HCT116 (cell line): ENCODE data around the gene WTAP. TPM values are rescaled to one million over a fixed set of nuclear protein-coding genes. Genes with fewer than 3 reads are reported as not detected.

Source experiments
- ATAC-seq: fragments of 200-7000 bp; cut with Tn5 transposase; 2 replicates; pipeline ENCODE4 v1.9.1; 2020; ENCODE audit warnings: mild to moderate bottlenecking, moderate library complexity
- BruUV-seq: library from RNA; stranded (reverse); fragments of 400-500 nt; replicated peaks from 2 replicates; lab custom pipeline; 2021; lab: Mats Ljungman, UMichigan
- CTCF ChIA-PET: fragments of 300-600 bp; sonication (Branson Sonifier 250); formaldehyde crosslinking; loops from one replicate; lab custom pipeline; 2021; ENCODE audit warnings: antibody characterized with exemption; lab: Charles Lee
- POLR2A ChIA-PET: fragments of 300-600, 350-600 bp; sonication (Branson Sonifier 250); formaldehyde crosslinking; loops from one replicate; lab custom pipeline; 2021; ENCODE audit warnings: antibody characterized with exemption; lab: Charles Lee
- RAD21 ChIA-PET, 2 experiments: fragments of 300-600 bp; sonication (Branson Sonifier 250); formaldehyde crosslinking; loops; one replicate each; lab custom pipeline; 2023; ENCODE audit warnings: low total read pairs in 2 of 2; ENCODE audit not compliant: uncharacterized antibody in 2 of 2, unreplicated experiment in 2 of 2, low non-redundant PET in 1 of 2; lab: Charles Lee
- DNase-seq: peaks from one replicate; pipeline ENCODE4 v3.0.0-alpha.2; 2010; ENCODE audit warnings: low read depth, low spot score
- H2AFZ ChIP-seq: fragments of 200-600 bp; shearing (Covaris generic), sonication (generic); 2 replicates; pipeline ENCODE4 v1.6.1; 2017; ENCODE audit warnings: low read depth, mixed run types, mixed read lengths, antibody characterized with exemption, low read length; ENCODE audit not compliant: poor library complexity, severe bottlenecking
- H3K27ac ChIP-seq: 2 replicates; pipeline ENCODE4 v1.5.1; 2012; ENCODE audit warnings: low read depth, low read length
- H3K27me3 ChIP-seq: fragments of 200-600 bp; sonication (generic); 2 replicates; pipeline ENCODE4 v1.6.1; 2016; ENCODE audit warnings: mixed run types, low read length, mixed read lengths; ENCODE audit not compliant: insufficient read depth
- H3K36me3 ChIP-seq, 2 experiments: fragments of 200-500 bp in 1 of 2; fragments of 200-600 bp in 1 of 2; sonication (Bioruptor generic) in 1 of 2; sonication (generic) in 1 of 2; 2 replicates each; pipeline versions ENCODE4 v1.5.1 to v1.6.1; 2014 to 2016; ENCODE audit warnings: low read length in 2 of 2, inconsistent platforms in 1 of 2, mixed read lengths in 1 of 2, mixed run types in 1 of 2; ENCODE audit not compliant: insufficient read depth in 2 of 2, control insufficient read depth in 1 of 2
- H3K4me1 ChIP-seq, 2 experiments: fragments of 200-600 bp in 1 of 2; sonication (generic) in 1 of 2; 2 replicates each; pipeline versions ENCODE4 v1.5.1 to v1.6.1; 2012 to 2017; ENCODE audit warnings: low read length in 2 of 2, inconsistent platforms in 1 of 2, mild to moderate bottlenecking in 1 of 2, mixed read lengths in 1 of 2, mixed run types in 1 of 2, moderate library complexity in 1 of 2; ENCODE audit not compliant: insufficient read depth in 2 of 2, control insufficient read depth in 1 of 2
- H3K4me2 ChIP-seq: fragments of 200-600 bp; sonication (generic); 2 replicates; pipeline ENCODE4 v1.6.1; 2017; ENCODE audit warnings: mixed run types, low read length, mixed read lengths
- H3K4me3 ChIP-seq, 2 experiments: fragments of 200-600 bp in 1 of 2; sonication (generic) in 1 of 2; replicated peaks in 1 of 2; 2 replicates each; pipeline ENCODE4 v1.5.1; 2011 to 2016; ENCODE audit warnings: low read length in 2 of 2, control low read depth in 1 of 2, low read depth in 1 of 2, mild to moderate bottlenecking in 1 of 2, mixed read lengths in 1 of 2, mixed run types in 1 of 2
- H3K79me2 ChIP-seq: fragments of 200-600 bp; sonication (generic); 2 replicates; pipeline ENCODE4 v1.6.1; 2017; ENCODE audit warnings: mild to moderate bottlenecking, mixed run types, low read length, moderate library complexity, mixed read lengths; ENCODE audit not compliant: insufficient read depth
- H3K9ac ChIP-seq: fragments of 200-600 bp; sonication (generic); 2 replicates; pipeline ENCODE4 v1.6.1; 2016; ENCODE audit warnings: low read length, mixed read lengths
- H3K9me2 ChIP-seq: fragments of 200-600 bp; sonication (generic), shearing (Covaris generic); 2 replicates; pipeline ENCODE4 v1.6.1; 2017; ENCODE audit warnings: mixed run types, mild to moderate bottlenecking, moderate library complexity; ENCODE audit not compliant: insufficient read depth
- H3K9me3 ChIP-seq, 2 experiments: fragments of 200-500 bp in 1 of 2; fragments of 200-600 bp in 1 of 2; sonication (Bioruptor generic) in 1 of 2; sonication (generic) in 1 of 2; 2 replicates each; pipeline ENCODE4 v1.6.1; 2014 to 2017; ENCODE audit warnings: low read length in 2 of 2, mixed read lengths in 2 of 2, inconsistent platforms in 1 of 2, low read depth in 1 of 2, mild to moderate bottlenecking in 1 of 2, mixed run types in 1 of 2, moderate library complexity in 1 of 2; ENCODE audit not compliant: control insufficient read depth in 1 of 2, insufficient read depth in 1 of 2
- H4K20me1 ChIP-seq: fragments of 200-600 bp; sonication (generic), shearing (Covaris generic); 2 replicates; pipeline ENCODE4 v1.6.1; 2017; ENCODE audit warnings: mixed run types, mild to moderate bottlenecking, moderate library complexity; ENCODE audit not compliant: insufficient read depth
- ATF3 ChIP-seq: IDR thresholded peaks from 2 replicates; pipeline ENCODE4 v1.6.1; 2012
- MAX ChIP-seq: IDR thresholded peaks from 2 replicates; pipeline ENCODE4 v1.6.1; 2012
- RAD21 ChIP-seq: IDR thresholded peaks from 2 replicates; pipeline ENCODE4 v1.6.1; 2012; ENCODE audit warnings: low read depth, mild to moderate bottlenecking
- SRF ChIP-seq: IDR thresholded peaks from 2 replicates; pipeline ENCODE4 v1.6.1; 2012; ENCODE audit warnings: low read depth
- TCF7L2 ChIP-seq: IDR thresholded peaks from 2 replicates; pipeline ENCODE4 v1.7.0; 2011; ENCODE audit warnings: borderline replicate concordance, inconsistent platforms; ENCODE audit not compliant: insufficient read depth, insufficient read length; ENCODE audit errors: extremely low read depth
- YY1 ChIP-seq: IDR thresholded peaks from 2 replicates; pipeline ENCODE4 v1.6.1; 2011; ENCODE audit warnings: low read length, low read depth, moderate library complexity, mild to moderate bottlenecking; ENCODE audit not compliant: insufficient replicate concordance; ENCODE audit errors: extremely low read depth
- ZFX ChIP-seq: fragments of 450-650 bp; IDR thresholded peaks from 2 replicates; pipeline ENCODE4 v1.6.1; 2017
- ZNF274 ChIP-seq: fragments of 200-500 bp; sonication (Bioruptor generic); IDR thresholded peaks from 2 replicates; pipeline ENCODE4 v1.6.1; 2014; ENCODE audit warnings: mild to moderate bottlenecking, low read depth, low read length, inconsistent platforms
- intact Hi-C: fragments of 100-400 bp; cut with micrococcal nuclease; formaldehyde crosslinking; loops from 2 replicates; pipeline ENCODE4 v1.10.0; 2022
- total RNA-seq: library from RNA; stranded (reverse); gene quantifications from one replicate; pipeline ENCODE4 v1.2.1, GENCODE V29; 2021; ENCODE audit not compliant: unreplicated experiment
- TF ChIP-seq, protein P1 (sequence below): IDR thresholded peaks from 2 replicates; pipeline ENCODE4 v1.6.1; 2012; ENCODE audit warnings: low read depth

Gene WTAP
- total RNA-seq, 1 experiment from 2014 or later = 88.6 TPM

DNA sequence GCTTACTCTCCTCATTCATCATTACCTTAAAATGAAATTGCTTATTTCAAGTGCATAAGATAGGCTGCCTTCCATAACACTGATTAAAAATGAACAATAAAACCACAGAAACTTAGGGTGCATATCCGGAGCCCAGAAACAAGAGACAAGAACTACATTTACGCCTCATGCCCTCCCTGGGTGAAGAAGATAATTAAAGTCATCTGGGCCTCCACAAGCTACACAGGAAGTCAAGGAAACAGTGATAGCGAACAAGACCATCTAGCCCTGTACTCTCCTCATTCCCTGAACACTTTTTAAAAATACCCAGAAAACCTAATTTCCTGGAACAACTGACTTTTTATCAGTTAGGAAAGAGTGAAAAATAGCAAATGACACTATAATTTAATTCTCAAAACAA lies 40.6 kb upstream of the WTAP start (continued):
- TF ChIP-seq, protein P1, sequence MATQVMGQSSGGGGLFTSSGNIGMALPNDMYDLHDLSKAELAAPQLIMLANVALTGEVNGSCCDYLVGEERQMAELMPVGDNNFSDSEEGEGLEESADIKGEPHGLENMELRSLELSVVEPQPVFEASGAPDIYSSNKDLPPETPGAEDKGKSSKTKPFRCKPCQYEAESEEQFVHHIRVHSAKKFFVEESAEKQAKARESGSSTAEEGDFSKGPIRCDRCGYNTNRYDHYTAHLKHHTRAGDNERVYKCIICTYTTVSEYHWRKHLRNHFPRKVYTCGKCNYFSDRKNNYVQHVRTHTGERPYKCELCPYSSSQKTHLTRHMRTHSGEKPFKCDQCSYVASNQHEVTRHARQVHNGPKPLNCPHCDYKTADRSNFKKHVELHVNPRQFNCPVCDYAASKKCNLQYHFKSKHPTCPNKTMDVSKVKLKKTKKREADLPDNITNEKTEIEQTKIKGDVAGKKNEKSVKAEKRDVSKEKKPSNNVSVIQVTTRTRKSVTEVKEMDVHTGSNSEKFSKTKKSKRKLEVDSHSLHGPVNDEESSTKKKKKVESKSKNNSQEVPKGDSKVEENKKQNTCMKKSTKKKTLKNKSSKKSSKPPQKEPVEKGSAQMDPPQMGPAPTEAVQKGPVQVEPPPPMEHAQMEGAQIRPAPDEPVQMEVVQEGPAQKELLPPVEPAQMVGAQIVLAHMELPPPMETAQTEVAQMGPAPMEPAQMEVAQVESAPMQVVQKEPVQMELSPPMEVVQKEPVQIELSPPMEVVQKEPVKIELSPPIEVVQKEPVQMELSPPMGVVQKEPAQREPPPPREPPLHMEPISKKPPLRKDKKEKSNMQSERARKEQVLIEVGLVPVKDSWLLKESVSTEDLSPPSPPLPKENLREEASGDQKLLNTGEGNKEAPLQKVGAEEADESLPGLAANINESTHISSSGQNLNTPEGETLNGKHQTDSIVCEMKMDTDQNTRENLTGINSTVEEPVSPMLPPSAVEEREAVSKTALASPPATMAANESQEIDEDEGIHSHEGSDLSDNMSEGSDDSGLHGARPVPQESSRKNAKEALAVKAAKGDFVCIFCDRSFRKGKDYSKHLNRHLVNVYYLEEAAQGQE = no peak

DNA sequence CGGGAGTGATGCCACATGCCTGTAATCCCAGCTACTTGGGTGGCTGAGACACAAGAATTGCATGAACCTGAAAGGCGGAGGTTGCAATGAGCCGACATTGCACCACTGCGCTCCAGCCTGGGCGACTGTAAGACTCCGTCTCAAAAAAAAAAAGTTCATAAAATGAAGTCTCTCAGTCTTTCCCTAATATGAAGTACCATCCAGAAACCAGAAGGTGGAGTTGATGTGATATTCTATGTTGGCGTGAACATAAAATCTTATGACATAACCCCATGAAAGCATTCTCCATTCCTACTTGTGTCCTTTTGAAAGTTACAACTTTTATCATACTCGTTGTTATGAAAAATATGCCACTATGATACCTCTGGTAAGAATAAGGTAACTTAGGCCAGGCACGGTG lies 40.0 kb upstream of the WTAP start:
- no peaks in the 10 kb centered on the region for H3K27me3 ChIP-seq
- POLR2A ChIA-PET = no interaction called here
- CTCF ChIA-PET = no interaction called here
- BruUV-seq = no TSS peak
- H3K9me2 ChIP-seq = no peaks in the 10 kb centered on the region
- H3K27ac ChIP-seq = no peak overlapping the region
- RAD21 ChIA-PET = no interaction called here
- peaks cover 19 to 35% of the 10 kb centered on the region in 2 experiments for H3K36me3 ChIP-seq
- no peak for TF ChIP-seq YY1
- TF ChIP-seq MAX = no peak
- TF ChIP-seq RAD21 = no peak
- TF ChIP-seq SRF = no peak
- TF ChIP-seq ZNF274 = no peak
- no peak for TF ChIP-seq ATF3
- no peak for TF ChIP-seq ZFX
- TF ChIP-seq TCF7L2 = no peak
- H2AFZ ChIP-seq = no peak overlapping the region
- H4K20me1 ChIP-seq = no peaks in the 10 kb centered on the region
- H3K9ac ChIP-seq = no peak overlapping the region
- intact Hi-C loops = no loop called here
- H3K4me1 ChIP-seq = peaks cover 8 to 15% of the 10 kb centered on the region in 2 experiments
- H3K9me3 ChIP-seq = no peaks in the 10 kb centered on the region
- DNase-seq (no peak), ATAC-seq (no peak)
- peaks cover 62% of the 10 kb centered on the region for H3K79me2 ChIP-seq
- no peak overlapping the region for H3K4me3 ChIP-seq
- no peak overlapping the region for H3K4me2 ChIP-seq
